GM21717 (cell line): ENCODE results near the gene P2RX1.
"Not testable (repeated sequence)": the region's sequence is repeated elsewhere in the genome, so short reads cannot be mapped to it uniquely, and the experiment has no call there.

ENCODE experiments used
- ATAC-seq: cut with Tn5 transposase; IDR thresholded peaks from one replicate; pipeline ENCODE4 v1.9.1; 2021; ENCODE audit warnings: mild to moderate bottlenecking, moderate library complexity; ENCODE audit not compliant: unreplicated experiment

Gene P2RX1

DNA sequence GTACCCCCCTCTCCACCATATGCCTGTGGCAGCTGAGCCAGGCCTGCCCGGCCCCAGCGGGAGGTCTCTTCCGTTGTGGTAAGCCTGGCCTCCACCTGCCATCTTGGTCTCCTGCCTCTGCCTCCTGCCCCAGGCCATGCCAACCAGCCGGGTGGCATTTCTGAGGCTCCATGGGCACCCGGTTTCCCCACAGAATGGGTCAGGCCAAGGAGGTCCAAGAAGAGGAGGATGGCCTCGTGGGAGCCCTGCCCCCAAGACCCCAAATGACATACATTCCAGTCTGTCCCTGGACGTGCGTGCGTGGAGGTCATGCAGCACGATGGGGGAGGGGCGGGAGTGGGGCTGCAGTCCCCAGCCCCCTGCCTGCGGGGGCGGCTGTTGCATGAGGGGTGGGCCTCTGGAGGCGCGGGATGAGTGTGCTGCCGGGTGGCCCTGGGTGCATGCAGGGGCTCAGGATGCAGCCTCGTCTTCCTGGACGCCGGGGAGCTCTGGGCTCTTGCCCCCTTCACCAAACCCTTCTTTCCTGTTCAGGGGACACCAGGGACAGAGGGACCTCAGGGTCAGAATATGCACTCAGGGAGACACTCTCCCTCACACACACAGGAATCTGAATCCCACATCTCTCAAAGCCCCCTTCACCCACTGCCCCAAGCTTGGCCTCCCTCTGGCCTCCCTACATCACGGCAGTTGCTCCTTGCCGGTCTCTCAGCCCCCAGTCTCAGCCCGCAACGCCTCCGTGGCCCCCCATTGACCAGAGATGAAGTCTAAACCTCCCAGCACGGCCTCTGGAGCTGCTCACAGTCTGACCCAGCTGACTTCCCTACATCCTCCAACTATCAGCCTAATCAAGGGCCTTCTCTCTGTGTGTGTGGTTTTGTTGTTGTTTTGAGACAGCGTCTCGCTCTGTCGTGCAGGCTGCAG lies 54.2 kb downstream of the P2RX1 start:
- no peak for ATAC-seq

DNA sequence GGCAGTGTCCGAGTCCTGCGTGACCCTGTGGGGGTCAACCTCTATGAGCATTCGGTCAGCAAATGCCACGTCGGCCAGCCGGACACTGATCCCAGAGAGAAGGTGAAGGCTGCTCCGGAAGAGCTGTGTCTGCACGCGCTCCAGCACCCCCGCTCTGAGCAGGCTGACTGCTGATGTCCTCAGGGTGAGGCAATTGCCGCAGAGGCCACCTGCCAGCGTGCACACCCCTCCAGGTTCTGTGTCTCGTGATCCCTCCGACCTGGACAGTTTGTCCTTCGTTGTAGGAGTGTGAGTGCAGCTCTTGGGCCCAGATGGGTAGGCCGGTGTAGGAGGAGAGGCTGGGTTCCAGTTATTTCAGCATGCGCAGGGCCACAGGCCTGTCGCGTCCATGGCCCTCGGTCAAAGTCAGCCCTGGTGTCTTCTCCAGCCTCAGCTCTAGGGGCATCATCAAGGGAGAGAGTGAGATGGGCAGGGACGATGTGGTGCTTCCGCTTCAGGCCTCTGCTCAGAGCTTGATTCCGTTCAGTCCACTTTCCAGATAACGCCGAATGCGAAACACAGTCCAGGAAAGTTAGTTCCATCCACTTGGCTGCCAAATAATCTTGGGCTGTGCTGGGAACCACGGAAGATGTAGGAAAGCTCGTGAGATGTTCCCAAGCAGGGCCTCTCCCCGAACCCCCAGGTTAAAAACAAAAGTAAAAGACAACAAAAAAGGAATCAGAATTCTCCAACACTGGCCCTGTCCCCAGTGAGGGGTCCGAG lies 55.1 kb downstream of the P2RX1 start:
- no peak for ATAC-seq

DNA sequence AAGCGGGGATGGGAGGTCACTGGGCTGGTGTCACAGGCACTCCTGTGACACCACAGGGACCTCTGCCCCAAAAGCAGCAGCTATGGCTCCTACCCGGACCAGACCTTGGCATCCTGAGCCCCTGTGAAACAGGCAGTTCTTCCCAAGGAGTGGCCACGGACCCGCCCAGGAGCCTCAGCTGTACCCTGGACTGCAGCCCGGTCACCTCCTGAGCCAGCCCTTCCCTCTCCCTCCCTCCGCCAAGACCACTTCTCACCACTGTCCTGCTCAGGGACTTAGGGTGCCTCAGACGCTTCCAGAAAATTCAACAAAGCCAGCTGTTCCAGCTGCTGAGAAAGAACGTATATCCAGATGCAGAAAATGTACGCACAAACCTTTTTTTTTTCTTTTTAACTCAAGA lies 56.3 kb downstream of the P2RX1 start:
- no peak for ATAC-seq

DNA sequence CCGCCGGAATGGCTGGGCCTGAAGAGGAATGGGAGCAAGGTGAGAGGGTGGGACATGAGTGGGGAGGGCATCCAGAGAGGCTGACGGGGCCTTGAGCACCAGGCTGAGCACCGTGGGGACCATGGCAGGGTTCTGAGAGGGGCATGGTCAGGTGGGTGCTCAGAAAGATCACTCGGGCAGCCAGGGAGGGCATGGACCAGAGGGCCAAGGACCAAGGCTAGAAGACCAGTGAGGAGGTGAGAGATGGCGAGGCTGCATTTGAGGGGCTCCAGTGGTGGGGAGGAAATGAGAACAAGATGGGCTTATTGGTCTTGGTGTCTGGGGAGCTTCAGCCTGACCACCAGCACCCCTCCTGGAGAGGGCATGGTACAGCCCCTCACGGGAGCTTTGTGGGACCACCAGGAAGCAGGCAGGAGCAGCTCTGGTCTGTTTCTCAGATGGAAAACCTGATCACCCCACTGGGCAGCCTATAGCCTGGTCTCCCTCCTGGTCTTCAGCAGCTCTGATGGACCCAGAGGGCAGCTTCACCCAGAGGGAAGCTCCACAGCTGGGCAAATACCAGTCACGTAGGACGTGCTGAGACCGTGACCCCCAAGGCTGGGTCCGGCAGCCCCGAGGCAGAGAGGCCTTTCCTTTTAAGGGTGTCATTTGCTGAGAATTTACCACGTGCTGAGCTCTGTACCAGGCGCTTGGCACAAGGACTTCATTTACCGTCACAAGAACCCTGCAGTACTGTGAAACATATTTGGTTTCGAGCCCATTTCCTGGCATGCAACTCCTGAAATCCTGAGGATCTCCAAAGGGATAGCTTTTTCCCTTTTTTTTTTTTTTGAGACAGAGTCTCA lies 58.8 kb downstream of the P2RX1 start:
- no peak for ATAC-seq

DNA sequence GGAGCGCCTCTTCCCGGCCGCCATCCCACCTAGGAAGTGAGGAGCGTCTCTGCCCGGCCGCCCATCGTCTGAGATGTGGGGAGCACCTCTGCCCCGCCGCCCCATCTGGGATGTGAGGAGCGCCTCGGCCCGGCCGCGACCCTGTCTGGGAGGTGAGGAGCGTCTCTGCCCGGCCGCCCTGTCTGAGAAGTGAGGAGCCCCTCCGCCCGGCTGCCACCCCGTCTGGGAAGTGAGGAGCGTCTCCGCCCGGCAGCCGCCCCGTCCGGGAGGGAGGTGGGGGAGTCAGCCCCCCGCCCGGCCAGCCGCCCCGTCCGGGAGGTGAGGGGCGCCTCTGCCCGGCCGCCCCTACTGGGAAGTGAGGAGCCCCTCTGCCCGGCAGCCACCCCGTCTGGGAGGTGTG lies 62.1 kb downstream of the P2RX1 start:
- not testable (repeated sequence) for ATAC-seq

DNA sequence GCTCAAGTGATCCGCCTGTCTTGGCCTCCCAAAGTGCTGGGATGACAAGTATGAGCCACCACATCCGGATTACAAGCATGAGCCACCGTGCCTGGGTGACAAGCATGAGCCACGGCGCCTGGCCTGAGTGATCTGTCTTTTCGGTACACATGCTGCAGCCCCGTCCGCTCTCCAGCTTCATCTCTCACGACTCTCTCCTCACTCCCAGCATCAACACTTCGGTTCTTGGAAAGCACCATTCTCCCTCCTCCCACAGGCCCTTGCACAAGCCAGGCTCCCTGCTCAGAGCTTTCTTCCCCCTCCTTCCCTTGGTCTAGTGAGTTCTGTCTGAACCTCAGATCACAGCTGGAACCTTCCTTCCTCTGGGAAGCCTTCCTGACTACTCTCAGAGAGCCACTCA lies 63.7 kb downstream of the P2RX1 start:
- ATAC-seq = no peak

DNA sequence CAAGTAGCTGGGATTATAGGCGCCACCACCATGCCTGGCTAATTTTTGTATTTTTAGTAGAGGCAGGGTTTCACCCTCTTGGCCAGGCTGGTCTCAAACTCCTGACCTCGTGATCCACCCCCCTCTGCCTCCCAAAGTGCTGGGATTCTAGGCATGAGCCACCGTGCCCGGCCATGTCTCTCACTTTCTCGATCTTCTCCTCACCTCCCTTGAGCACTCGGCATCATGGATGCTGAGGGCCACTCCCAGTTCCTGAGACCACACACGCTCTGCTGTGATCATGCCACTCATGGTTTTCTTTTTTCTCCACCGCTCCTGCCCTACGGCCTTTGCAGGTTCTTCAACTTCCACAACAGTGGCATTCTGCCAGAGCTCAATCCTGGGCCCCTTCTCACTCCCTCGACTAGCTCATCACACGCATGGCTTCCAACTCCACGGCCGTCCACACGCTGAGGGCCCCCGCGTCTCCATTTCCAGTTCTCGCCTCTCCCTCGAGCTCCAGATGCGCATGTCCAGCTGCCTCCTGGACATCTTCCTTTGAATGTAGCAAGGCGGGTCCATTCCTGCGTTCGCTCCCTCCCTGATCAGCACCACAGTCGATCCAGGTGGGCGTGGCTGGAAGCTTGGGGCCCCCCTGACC lies 64.7 kb downstream of the P2RX1 start:
- no peak for ATAC-seq

- ATAC-seq = no peak
Observed at GRCh38 chr17:3848229-3848835, 67.9 kb downstream of the P2RX1 start.

DNA sequence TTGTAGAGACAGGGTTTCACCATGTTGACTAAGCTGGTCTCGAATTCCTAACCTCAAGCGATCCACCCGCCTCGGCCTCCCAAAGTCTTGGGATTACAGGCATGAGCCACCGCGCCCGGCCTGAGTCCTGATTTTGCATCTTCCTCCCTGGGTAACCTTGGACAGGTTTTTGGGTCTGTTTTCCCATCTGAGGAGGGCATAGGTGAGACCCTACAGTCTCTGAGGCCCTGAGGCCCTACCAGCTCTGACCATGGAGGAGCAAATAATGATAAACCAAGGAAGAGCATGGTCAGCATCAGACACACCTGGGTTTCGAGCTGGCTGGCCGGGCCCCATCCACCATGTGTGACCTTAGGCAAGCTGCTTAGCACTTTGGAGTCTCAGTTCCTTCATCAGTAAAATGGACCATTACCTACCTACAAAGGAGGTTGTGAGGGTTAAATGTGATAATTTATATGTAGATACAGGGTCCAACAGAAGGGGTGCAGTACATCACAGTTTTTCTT lies 69.0 kb downstream of the P2RX1 start:
- no peak for ATAC-seq
